ENCODE measurements around the gene SETX. TPM values are rescaled to one million over a fixed set of nuclear protein-coding genes. Genes with fewer than 3 reads are reported as not detected.

Gene SETX, protein sequence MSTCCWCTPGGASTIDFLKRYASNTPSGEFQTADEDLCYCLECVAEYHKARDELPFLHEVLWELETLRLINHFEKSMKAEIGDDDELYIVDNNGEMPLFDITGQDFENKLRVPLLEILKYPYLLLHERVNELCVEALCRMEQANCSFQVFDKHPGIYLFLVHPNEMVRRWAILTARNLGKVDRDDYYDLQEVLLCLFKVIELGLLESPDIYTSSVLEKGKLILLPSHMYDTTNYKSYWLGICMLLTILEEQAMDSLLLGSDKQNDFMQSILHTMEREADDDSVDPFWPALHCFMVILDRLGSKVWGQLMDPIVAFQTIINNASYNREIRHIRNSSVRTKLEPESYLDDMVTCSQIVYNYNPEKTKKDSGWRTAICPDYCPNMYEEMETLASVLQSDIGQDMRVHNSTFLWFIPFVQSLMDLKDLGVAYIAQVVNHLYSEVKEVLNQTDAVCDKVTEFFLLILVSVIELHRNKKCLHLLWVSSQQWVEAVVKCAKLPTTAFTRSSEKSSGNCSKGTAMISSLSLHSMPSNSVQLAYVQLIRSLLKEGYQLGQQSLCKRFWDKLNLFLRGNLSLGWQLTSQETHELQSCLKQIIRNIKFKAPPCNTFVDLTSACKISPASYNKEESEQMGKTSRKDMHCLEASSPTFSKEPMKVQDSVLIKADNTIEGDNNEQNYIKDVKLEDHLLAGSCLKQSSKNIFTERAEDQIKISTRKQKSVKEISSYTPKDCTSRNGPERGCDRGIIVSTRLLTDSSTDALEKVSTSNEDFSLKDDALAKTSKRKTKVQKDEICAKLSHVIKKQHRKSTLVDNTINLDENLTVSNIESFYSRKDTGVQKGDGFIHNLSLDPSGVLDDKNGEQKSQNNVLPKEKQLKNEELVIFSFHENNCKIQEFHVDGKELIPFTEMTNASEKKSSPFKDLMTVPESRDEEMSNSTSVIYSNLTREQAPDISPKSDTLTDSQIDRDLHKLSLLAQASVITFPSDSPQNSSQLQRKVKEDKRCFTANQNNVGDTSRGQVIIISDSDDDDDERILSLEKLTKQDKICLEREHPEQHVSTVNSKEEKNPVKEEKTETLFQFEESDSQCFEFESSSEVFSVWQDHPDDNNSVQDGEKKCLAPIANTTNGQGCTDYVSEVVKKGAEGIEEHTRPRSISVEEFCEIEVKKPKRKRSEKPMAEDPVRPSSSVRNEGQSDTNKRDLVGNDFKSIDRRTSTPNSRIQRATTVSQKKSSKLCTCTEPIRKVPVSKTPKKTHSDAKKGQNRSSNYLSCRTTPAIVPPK (N-terminal part only)
- total RNA-seq = 72.1 and 77.4 TPM in 2 replicates

DNA sequence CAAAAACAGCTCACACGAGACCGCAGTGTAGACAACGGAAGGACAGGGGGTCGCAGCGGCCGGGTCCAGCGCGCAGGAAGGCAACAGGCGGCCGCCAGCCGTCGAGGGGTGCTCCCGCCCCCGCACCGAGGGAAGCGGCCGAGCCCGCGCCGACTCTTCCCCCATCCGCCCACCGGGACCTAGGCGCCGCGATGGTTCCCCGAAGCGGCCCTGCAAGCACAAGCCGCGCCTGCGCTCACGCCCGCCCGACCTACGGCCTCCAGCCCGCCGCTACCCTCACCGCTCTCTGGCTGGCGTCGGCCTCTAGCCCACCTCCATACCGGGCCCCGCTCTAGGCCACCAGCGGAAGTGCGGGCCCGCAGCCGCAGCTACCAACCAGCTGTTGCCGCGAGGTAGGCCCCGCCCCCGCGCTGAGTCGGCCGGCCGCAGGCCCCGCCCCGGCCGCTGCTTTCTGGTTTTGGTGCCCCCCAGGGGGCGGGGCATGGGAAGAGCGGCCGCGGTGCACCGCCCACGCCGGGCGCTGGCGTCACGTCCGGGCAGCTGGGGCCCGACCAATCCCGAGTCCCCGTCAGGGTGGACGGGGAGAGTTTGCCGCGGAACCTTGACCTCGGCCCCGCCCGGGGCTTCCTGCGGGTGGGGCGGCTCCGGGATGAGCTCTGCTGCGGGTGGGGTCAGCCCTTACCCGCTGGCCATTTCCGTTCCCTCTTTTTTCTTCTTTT, at the start of gene SETX:
TSS of gene SETX (minus strand) at position 350 of the 719 bp plus-strand sequence. CDS start 5,558 bp downstream, outside the sequence.

Other genes with a start within 250 kb of the SETX start
- gene NTNG2, start 192.9 kb downstream of the SETX start, total RNA-seq = 2.0 and 4.8 TPM in 2 replicates
- 6.8 and 13.8 TPM in 2 replicates for gene TTF1, start 51.9 kb upstream of the SETX start, total RNA-seq
- gene CFAP77, start 55.2 kb upstream of the SETX start, total RNA-seq = not detected in 2 replicates
- not detected in 2 replicates for gene BARHL1, start 227.6 kb upstream of the SETX start, total RNA-seq